ENCODE measurements around the gene RYR3.

The RYR3 gene

DNA sequence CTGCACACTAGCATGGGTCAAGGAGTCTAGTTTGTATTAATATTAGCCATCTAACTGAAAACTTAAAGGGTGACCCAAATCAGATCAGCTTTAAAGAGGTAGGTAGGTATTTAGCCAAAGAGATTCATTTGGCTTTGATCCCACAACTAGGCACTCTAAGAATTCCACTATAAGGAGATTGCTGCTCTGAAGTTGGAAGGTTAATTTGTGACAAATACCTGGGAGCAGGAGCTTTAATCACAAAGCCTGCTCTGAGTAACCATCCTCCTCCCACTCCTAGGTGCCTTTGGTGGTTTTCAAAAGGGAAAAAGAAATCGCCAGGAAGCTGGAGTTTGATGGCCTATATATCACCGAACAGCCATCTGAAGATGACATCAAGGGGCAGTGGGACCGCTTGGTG is 537.2 kb downstream of the RYR3 start:
- DNase-seq (ENCODE audit: low read depth, low spot score), result no peak
- ChIA-PET POLR2A (no interaction called here), CTCF (no interaction called here)
- H3K4me3 ChIP-seq (ENCODE audit: low read depth, low read length), result no peak overlapping the region
- TF ChIP-seq, protein P1, sequence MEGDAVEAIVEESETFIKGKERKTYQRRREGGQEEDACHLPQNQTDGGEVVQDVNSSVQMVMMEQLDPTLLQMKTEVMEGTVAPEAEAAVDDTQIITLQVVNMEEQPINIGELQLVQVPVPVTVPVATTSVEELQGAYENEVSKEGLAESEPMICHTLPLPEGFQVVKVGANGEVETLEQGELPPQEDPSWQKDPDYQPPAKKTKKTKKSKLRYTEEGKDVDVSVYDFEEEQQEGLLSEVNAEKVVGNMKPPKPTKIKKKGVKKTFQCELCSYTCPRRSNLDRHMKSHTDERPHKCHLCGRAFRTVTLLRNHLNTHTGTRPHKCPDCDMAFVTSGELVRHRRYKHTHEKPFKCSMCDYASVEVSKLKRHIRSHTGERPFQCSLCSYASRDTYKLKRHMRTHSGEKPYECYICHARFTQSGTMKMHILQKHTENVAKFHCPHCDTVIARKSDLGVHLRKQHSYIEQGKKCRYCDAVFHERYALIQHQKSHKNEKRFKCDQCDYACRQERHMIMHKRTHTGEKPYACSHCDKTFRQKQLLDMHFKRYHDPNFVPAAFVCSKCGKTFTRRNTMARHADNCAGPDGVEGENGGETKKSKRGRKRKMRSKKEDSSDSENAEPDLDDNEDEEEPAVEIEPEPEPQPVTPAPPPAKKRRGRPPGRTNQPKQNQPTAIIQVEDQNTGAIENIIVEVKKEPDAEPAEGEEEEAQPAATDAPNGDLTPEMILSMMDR (IDR thresholded peaks at IDR 0.05; ENCODE audit: insufficient read depth, low read length, missing control alignments), result no peak

DNA sequence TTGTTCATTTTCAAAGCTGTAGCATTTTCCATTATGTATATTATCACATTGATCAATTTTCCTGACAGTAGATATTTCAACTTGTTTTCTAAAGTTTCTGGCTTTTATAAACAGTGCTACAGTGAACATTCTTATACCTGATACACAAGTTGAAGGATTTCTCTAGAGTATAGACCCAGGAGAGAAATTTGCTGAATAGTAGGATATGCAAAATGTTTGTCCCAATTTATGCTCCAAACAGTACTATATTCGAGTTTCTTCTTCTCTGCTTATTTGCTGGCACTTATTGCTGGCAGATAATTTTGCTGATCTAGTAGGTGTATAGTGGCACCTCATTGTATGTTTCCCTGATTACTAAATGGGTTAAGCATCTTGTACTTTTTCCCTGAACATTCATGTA is 540.3 kb downstream of the RYR3 start:
- ChIA-PET POLR2A (no interaction called here), CTCF (no interaction called here)
- TF ChIP-seq, protein P1 (IDR thresholded peaks at IDR 0.05; ENCODE audit: insufficient read depth, low read length, missing control alignments), result no peak
- H3K4me3 ChIP-seq (ENCODE audit: low read depth, low read length), result no peak overlapping the region
- no peak for DNase-seq (ENCODE audit: low read depth, low spot score)

DNA sequence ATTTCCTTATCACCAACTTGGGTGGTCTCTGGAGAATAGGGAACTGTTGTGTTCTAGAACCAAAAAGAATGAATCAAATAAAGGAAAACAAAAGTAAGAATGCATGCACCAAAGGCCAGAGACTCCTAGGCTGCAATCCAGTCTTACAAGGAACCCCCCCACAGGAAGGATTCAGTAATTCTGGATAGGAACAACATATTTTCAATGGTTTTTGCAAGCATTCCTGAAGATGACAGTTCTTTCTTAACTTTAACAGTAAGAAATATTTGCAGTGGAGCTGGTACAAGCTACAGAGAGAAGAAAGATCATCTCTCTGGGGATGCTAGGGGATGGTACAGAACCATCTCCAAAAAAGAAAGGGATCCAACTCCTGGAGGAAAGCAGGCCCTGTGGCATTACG is 541.3 kb downstream of the RYR3 start:
- no peak for DNase-seq (ENCODE audit: low read depth, low spot score)
- ChIA-PET POLR2A (no interaction called here), CTCF (no interaction called here)
- TF ChIP-seq, protein P1 (IDR thresholded peaks at IDR 0.05; ENCODE audit: insufficient read depth, low read length, missing control alignments), result no peak
- no peak overlapping the region for H3K4me3 ChIP-seq (ENCODE audit: low read depth, low read length)

DNA sequence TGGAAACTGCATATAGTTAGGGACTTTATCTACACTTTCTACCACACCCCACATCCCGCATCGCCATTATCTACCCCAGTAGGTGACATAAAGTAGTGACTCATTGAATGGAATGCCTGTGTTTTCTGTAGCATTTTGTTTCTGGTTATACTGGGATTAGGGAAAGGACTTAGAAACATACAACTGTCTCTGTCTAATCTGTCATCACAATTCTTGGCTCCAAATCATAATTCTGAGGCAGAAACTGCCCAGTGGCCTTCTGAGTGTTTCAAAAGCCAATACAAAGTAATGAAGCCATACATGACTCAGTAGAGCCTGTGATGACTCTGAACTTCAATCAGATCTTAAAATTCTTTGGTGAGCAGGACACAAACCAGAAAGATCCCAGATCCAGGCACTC is 541.8 kb downstream of the RYR3 start:
- ChIA-PET POLR2A (no interaction called here), CTCF (no interaction called here)
- TF ChIP-seq, protein P1 (IDR thresholded peaks at IDR 0.05; ENCODE audit: insufficient read depth, low read length, missing control alignments), result no peak
- H3K4me3 ChIP-seq (ENCODE audit: low read depth, low read length), result no peak overlapping the region
- no peak for DNase-seq (ENCODE audit: low read depth, low spot score)

DNA sequence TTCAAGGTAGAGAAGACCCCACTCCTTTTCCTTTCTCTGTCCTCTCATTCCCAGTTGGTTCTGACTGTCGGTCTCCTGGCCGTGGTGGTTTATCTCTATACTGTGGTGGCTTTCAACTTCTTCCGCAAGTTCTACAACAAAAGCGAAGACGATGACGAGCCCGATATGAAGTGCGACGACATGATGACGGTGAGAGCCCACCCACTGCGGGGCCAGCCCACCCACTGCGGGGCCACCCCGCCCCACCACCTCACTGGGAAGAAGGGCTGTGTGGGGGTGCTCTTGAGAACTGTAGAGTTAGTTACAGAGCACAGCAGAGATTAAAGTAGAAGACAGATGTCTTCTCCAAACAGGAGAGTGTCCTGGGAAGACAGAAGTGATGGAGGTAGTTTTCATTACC is 547.0 kb downstream of the RYR3 start:
- no peak overlapping the region for H3K4me3 ChIP-seq (ENCODE audit: low read depth, low read length)
- CTCF ChIA-PET, result no interaction called here
- no peak for DNase-seq (ENCODE audit: low read depth, low spot score)
- TF ChIP-seq, protein P1 (IDR thresholded peaks at IDR 0.05; ENCODE audit: insufficient read depth, low read length, missing control alignments), result no peak
- POLR2A ChIA-PET, result no interaction called here

DNA sequence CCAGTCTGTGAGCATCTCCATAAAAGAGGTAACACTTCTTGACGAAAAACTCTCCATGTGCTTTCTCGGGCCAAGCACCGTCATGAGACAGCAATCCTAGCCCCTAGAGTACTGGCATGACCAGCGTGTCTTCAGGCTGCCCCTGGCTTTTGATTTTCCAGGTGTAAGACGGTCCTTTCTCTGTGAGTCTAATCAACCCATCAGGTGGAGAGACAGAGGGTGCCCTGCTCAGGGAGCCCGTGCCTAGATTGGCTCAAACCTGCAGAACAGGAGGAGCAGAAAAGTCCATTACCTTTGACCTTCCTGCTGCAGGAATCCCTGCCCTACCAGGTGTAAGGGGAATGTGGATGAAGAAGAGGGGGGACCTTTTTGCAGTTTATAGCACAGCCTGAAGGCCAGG is 548.1 kb downstream of the RYR3 start:
- POLR2A ChIA-PET, result no interaction called here
- no peak overlapping the region for H3K4me3 ChIP-seq (ENCODE audit: low read depth, low read length)
- CTCF ChIA-PET, result no interaction called here
- DNase-seq (ENCODE audit: low read depth, low spot score), result no peak
- TF ChIP-seq, protein P1 (IDR thresholded peaks at IDR 0.05; ENCODE audit: insufficient read depth, low read length, missing control alignments), result no peak
